Fibroblast of lung (primary cell): ENCODE measurements around the gene LUC7L. TPM values are rescaled to one million over a fixed set of nuclear protein-coding genes. Genes with fewer than 3 reads are reported as not detected.
"Not testable (repeated sequence)": the region's sequence is repeated elsewhere in the genome, so short reads cannot be mapped to it uniquely, and the experiment has no call there.

Source experiments
- DNase-seq, 2 donors: peaks; one replicate each; pipeline versions ENCODE4 v3.0.0 to v3.0.0-alpha.2; 2010; ENCODE audit warnings: low read depth in 2 of 2
- H2AFZ ChIP-seq: 2 replicates; pipeline ENCODE4 v1.5.1; 2012; ENCODE audit warnings: low read length, control low read depth, inconsistent platforms
- H3K27ac ChIP-seq: 2 replicates; pipeline ENCODE4 v1.5.1; 2011; ENCODE audit warnings: low read length, control low read depth; ENCODE audit not compliant: insufficient read depth
- H3K27me3 ChIP-seq: 2 replicates; pipeline ENCODE4 v1.5.1; 2011; ENCODE audit warnings: mild to moderate bottlenecking, low read length; ENCODE audit not compliant: control insufficient read depth, insufficient read depth
- H3K36me3 ChIP-seq: 2 replicates; pipeline ENCODE4 v1.5.1; 2011; ENCODE audit warnings: low read length; ENCODE audit not compliant: control insufficient read depth, insufficient read depth
- H3K4me1 ChIP-seq: 2 replicates; pipeline ENCODE4 v1.5.1; 2011; ENCODE audit warnings: low read length; ENCODE audit not compliant: control insufficient read depth, insufficient read depth; ENCODE audit errors: extremely low read depth
- H3K4me2 ChIP-seq: 2 replicates; pipeline ENCODE4 v1.5.1; 2011; ENCODE audit warnings: low read length, control low read depth; ENCODE audit not compliant: insufficient read depth; ENCODE audit errors: extremely low read depth
- H3K4me3 ChIP-seq, 4 experiments: fragments of 200-600 bp in 1 of 4; sonication (generic) in 1 of 4; replicated peaks in 1 of 4; 2 replicates each; pipeline ENCODE4 v1.5.1; 2011 to 2016; ENCODE audit warnings: low read length in 4 of 4, low read depth in 3 of 4, mild to moderate bottlenecking in 3 of 4, control low read depth in 2 of 4, inconsistent platforms in 1 of 4, mixed read lengths in 1 of 4; ENCODE audit not compliant: insufficient read depth in 1 of 4; ENCODE audit errors: control extremely low read depth in 1 of 4
- H3K79me2 ChIP-seq: 2 replicates; pipeline ENCODE4 v1.5.1; 2012; ENCODE audit warnings: mild to moderate bottlenecking, low read length, inconsistent platforms; ENCODE audit not compliant: control insufficient read depth, insufficient read depth
- H3K9ac ChIP-seq: 2 replicates; pipeline ENCODE4 v1.5.1; 2011; ENCODE audit warnings: mild to moderate bottlenecking, low read length, control low read depth; ENCODE audit not compliant: insufficient read depth
- H3K9me3 ChIP-seq: 2 replicates; pipeline ENCODE4 v1.5.1; 2012; ENCODE audit warnings: low read depth, low read length; ENCODE audit not compliant: control insufficient read depth, insufficient read depth
- H4K20me1 ChIP-seq: 2 replicates; pipeline ENCODE4 v1.5.1; 2011; ENCODE audit warnings: low read length; ENCODE audit not compliant: control insufficient read depth, insufficient read depth; ENCODE audit errors: extremely low read depth
- CTCF ChIP-seq, 2 donors: IDR thresholded peaks in 1 of 2; conservative IDR thresholded peaks in 1 of 2; 1 replicate in 1 of 2; 2 replicates in 1 of 2; pipeline ENCODE4 v1.5.1; 2011 to 2012; ENCODE audit warnings: low read length in 2 of 2, control low read depth in 1 of 2, inconsistent platforms in 1 of 2, low read depth in 1 of 2, mild to moderate bottlenecking in 1 of 2
- EZH2 ChIP-seq: IDR thresholded peaks from 2 replicates; pipeline ENCODE4 v1.5.1; 2012; ENCODE audit warnings: low read length, control low read depth, mild to moderate bottlenecking; ENCODE audit errors: missing control alignments
- polyA plus RNA-seq, 2 donors: library from polyadenylated mRNA; depleted of rRNA in 1 of 2; stranded (reverse) in 1 of 2; unstranded in 1 of 2; fragments of >200 nt; gene quantifications; 2 replicates each; pipeline ENCODE4 v1.2.1, GENCODE V29; 2011 to 2012; ENCODE audit warnings: missing spikeins in 1 of 2
- total RNA-seq: library from RNA; depleted of rRNA; stranded (reverse); fragments of >200 nt; gene quantifications from 2 replicates; pipeline ENCODE4 v1.2.1, GENCODE V29; 2014

The LUC7L gene
- total and polyA plus RNA-seq, 2 donors (not counting 1 experiment from before 2014, with no cell fraction given), result 30.9 to 38.0 TPM

- Histone ChIP-seq H3K36me3 (no peaks in the 10 kb centered on the region), H3K27me3 (peaks cover 32% of the 10 kb centered on the region), H4K20me1 (no peaks in the 10 kb centered on the region), H2AFZ (no peak overlapping the region), H3K4me2 (no peak overlapping the region), H3K27ac (no peak overlapping the region), H3K79me2 (no peaks in the 10 kb centered on the region), H3K4me3 (no peak overlapping the region), H3K9me3 (no peaks in the 10 kb centered on the region), H3K9ac (no peak overlapping the region), H3K4me1 (no peaks in the 10 kb centered on the region)
- no peak for TF ChIP-seq EZH2
- TF ChIP-seq CTCF (conservative IDR thresholded peaks at IDR 0.05 in 1 of 2, IDR thresholded peaks at IDR 0.05 in 1 of 2; ENCODE audit: low read depth in 1 of 2, low read length in 2 of 2), result no peak
- no peak for DNase-seq
Measured at GRCh38 chr16:175011-175949, 54.0 kb downstream of the LUC7L start.

GRCh38 chr16:173928-174769, 55.1 kb downstream of the LUC7L start:
- H3K9me3 ChIP-seq, H2AFZ ChIP-seq, H3K4me3 ChIP-seq, H3K36me3 ChIP-seq, H3K4me2 ChIP-seq, H3K27ac ChIP-seq, H3K4me1 ChIP-seq, H3K9ac ChIP-seq, H4K20me1 ChIP-seq, H3K79me2 ChIP-seq: not testable (repeated sequence)
- H3K27me3 ChIP-seq, result peaks cover 23% of the 10 kb centered on the region
- peak; percentile 11 to 33 for DNase-seq

GRCh38 chr16:173211-173854, 55.9 kb downstream of the LUC7L start:
- not testable (repeated sequence) for DNase-seq, H3K79me2 ChIP-seq, H3K27ac ChIP-seq, H2AFZ ChIP-seq, H3K36me3 ChIP-seq, H4K20me1 ChIP-seq, H3K9ac ChIP-seq, H3K9me3 ChIP-seq, H3K4me2 ChIP-seq, H3K4me1 ChIP-seq, H3K4me3 ChIP-seq
- peaks cover 27% of the 10 kb centered on the region for H3K27me3 ChIP-seq

GRCh38 chr16:172374-172941, 56.8 kb downstream of the LUC7L start, which contains the start of gene HBA2:
HBA2 (plus strand) TSS chr16:172876; CDS start chr16:172913, 37 bp downstream.
- H3K4me2 ChIP-seq, H3K9me3 ChIP-seq, H3K79me2 ChIP-seq, H3K36me3 ChIP-seq, H3K9ac ChIP-seq, DNase-seq, H3K4me1 ChIP-seq, H3K27ac ChIP-seq, H3K4me3 ChIP-seq, H4K20me1 ChIP-seq, H2AFZ ChIP-seq: not testable (repeated sequence)
- peaks cover 25% of the 10 kb centered on the region for H3K27me3 ChIP-seq
